A673 (cell line): ENCODE data around the gene BMPR1A. TPM values are rescaled to one million over a fixed set of nuclear protein-coding genes. Genes with fewer than 3 reads are reported as not detected.

Experiments used
- BruUV-seq: library from RNA; stranded (reverse); fragments of 400-500 nt; replicated peaks from 2 replicates; lab custom pipeline; 2021; lab: Mats Ljungman, UMichigan
- CTCF ChIA-PET: fragments of 300-600 bp; sonication (Branson Sonifier 250); formaldehyde crosslinking; loops from one replicate; lab custom pipeline; 2022; ENCODE audit warnings: antibody characterized with exemption; lab: Charles Lee
- POLR2A ChIA-PET: fragments of 300-600 bp; sonication (Branson Sonifier 250); formaldehyde crosslinking; loops from one replicate; lab custom pipeline; 2022; ENCODE audit warnings: antibody characterized with exemption; ENCODE audit not compliant: low non-redundant PET; lab: Charles Lee
- DNase-seq: peaks from one replicate; pipeline ENCODE4 v3.0.0-alpha.2; 2015; ENCODE audit warnings: low spot score
- H3K27ac ChIP-seq: fragments of 200-600 bp; sonication (generic); 2 replicates; pipeline ENCODE4 v1.5.1; 2016; ENCODE audit warnings: mixed run types, low read depth, mild to moderate bottlenecking, mixed read lengths, antibody characterized with exemption, low read length; ENCODE audit not compliant: poor library complexity, severe bottlenecking
- H3K27me3 ChIP-seq: fragments of 200-600 bp; sonication (generic); replicated peaks from 2 replicates; pipeline ENCODE4 v1.6.1; 2017; ENCODE audit warnings: mixed run types, low read depth, mild to moderate bottlenecking, mixed read lengths, antibody characterized with exemption, low read length; ENCODE audit not compliant: insufficient read depth, poor library complexity
- H3K36me3 ChIP-seq: fragments of 200-600 bp; sonication (generic); 2 replicates; pipeline ENCODE4 v1.6.1; 2016; ENCODE audit warnings: mixed run types, mild to moderate bottlenecking, mixed read lengths, antibody characterized with exemption, low read length; ENCODE audit not compliant: insufficient read depth, poor library complexity, severe bottlenecking
- H3K4me1 ChIP-seq: fragments of 200-600 bp; sonication (generic); 2 replicates; pipeline ENCODE4 v1.6.1; 2017; ENCODE audit warnings: mixed run types, mild to moderate bottlenecking, mixed read lengths, antibody characterized with exemption, low read length; ENCODE audit not compliant: insufficient read depth, poor library complexity, severe bottlenecking
- H3K4me3 ChIP-seq: fragments of 200-600 bp; sonication (generic); 2 replicates; pipeline ENCODE4 v1.5.1; 2016; ENCODE audit warnings: low read depth, mixed run types, mild to moderate bottlenecking, mixed read lengths, low read length; ENCODE audit not compliant: poor library complexity, severe bottlenecking
- H3K9me3 ChIP-seq: fragments of 200-600 bp; sonication (generic); 2 replicates; pipeline ENCODE4 v1.6.1; 2016; ENCODE audit warnings: mixed run types, low read depth, mild to moderate bottlenecking, mixed read lengths, antibody characterized with exemption, low read length; ENCODE audit not compliant: poor library complexity, severe bottlenecking
- EZH2 ChIP-seq: fragments of 200-600 bp; sonication (generic); IDR thresholded peaks from 2 replicates; pipeline ENCODE4 v1.6.1; 2017; ENCODE audit warnings: borderline replicate concordance, low read depth, mild to moderate bottlenecking, mixed read lengths, antibody characterized with exemption, low read length; ENCODE audit not compliant: poor library complexity, severe bottlenecking
- intact Hi-C: fragments of 100-400 bp; cut with micrococcal nuclease; formaldehyde crosslinking; loops from one replicate; pipeline ENCODE4 v1.10.0; 2022; ENCODE audit not compliant: unreplicated experiment
- total RNA-seq: library from RNA; stranded (reverse); gene quantifications from 2 replicates; pipeline ENCODE4 v1.2.3, GENCODE V29; 2021
- TF ChIP-seq, protein P1 (sequence below): fragments of 300-800, 200-600 bp; sonication (generic); conservative IDR thresholded peaks from 2 replicates; pipeline ENCODE4 v1.5.1; 2017; ENCODE audit warnings: low read depth, mild to moderate bottlenecking, antibody characterized with exemption, low read length, moderate library complexity, mixed read lengths

BMPR1A gene
- total RNA-seq, 1 experiment from 2014 or later, result 136 TPM

DNA sequence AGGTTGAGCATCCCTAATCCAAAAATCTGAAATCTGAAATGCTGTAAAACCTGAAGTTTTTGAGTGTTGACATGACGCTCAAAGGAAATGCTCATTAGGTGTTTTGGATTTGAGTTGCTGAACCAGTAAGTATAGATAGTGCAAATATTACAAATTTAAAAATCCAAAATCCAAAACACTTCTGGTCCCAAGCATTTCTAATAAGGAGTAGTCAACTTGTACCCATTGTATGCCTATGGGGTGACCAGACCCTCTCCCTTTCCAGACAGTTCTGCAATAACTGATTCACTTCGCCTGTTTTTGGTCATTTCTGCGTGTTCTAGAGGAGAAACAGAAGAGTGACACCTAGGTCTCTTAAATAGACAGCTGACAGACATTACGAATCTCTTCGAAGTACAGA, 110.7 kb downstream of the BMPR1A start:
- intact Hi-C loops, result no loop called here
- no peak for TF ChIP-seq EZH2
- TF ChIP-seq, protein P1, sequence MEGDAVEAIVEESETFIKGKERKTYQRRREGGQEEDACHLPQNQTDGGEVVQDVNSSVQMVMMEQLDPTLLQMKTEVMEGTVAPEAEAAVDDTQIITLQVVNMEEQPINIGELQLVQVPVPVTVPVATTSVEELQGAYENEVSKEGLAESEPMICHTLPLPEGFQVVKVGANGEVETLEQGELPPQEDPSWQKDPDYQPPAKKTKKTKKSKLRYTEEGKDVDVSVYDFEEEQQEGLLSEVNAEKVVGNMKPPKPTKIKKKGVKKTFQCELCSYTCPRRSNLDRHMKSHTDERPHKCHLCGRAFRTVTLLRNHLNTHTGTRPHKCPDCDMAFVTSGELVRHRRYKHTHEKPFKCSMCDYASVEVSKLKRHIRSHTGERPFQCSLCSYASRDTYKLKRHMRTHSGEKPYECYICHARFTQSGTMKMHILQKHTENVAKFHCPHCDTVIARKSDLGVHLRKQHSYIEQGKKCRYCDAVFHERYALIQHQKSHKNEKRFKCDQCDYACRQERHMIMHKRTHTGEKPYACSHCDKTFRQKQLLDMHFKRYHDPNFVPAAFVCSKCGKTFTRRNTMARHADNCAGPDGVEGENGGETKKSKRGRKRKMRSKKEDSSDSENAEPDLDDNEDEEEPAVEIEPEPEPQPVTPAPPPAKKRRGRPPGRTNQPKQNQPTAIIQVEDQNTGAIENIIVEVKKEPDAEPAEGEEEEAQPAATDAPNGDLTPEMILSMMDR, result no peak
- peak overlapping the region; percentile 78 for H3K27ac ChIP-seq
- ChIA-PET POLR2A (no interaction called here), CTCF (no interaction called here)
- no peaks in the 10 kb centered on the region for H3K36me3 ChIP-seq
- DNase-seq, result no peak
- no TSS peak for BruUV-seq
- peaks cover 73% of the 10 kb centered on the region for H3K4me1 ChIP-seq
- H3K4me3 ChIP-seq, result no peak overlapping the region
- H3K9me3 ChIP-seq, result no peaks in the 10 kb centered on the region
- H3K27me3 ChIP-seq, result no peaks in the 10 kb centered on the region

- H3K36me3 ChIP-seq, result no peaks in the 10 kb centered on the region
- no TSS peak for BruUV-seq
- H3K27ac ChIP-seq, result peak overlapping the region; percentile 78
- intact Hi-C loops, result no loop called here
- H3K4me3 ChIP-seq, result peak overlapping the region; percentile 20
- POLR2A ChIA-PET, result no interaction called here
- DNase-seq, result peak; percentile 92
- CTCF ChIA-PET, result interaction anchor here (0.6 kb wide), 1 partner anchor 72 kb away, joined by 5 read pairs; no protein-coding TSS in a partner anchor
- TF ChIP-seq EZH2, result no peak
- TF ChIP-seq, protein P1, result no peak
- H3K4me1 ChIP-seq, result peaks cover 73% of the 10 kb centered on the region
- no peaks in the 10 kb centered on the region for H3K27me3 ChIP-seq
- no peaks in the 10 kb centered on the region for H3K9me3 ChIP-seq
Measured at GRCh38 chr10:86868353-86868752, 111.9 kb downstream of the BMPR1A start.

GRCh38 chr10:86870679-86871078, 114.3 kb downstream of the BMPR1A start:
- no peaks in the 10 kb centered on the region for H3K27me3 ChIP-seq
- H3K9me3 ChIP-seq, result no peaks in the 10 kb centered on the region
- CTCF ChIA-PET, result no interaction called here
- POLR2A ChIA-PET, result no interaction called here
- no TSS peak for BruUV-seq
- TF ChIP-seq, protein P1, result no peak
- no peak for TF ChIP-seq EZH2
- H3K4me1 ChIP-seq, result peaks cover 78% of the 10 kb centered on the region
- intact Hi-C loops, result no loop called here
- no peak overlapping the region for H3K4me3 ChIP-seq
- H3K27ac ChIP-seq, result peak overlapping the region; percentile 39
- peaks cover under 1% of the 10 kb centered on the region for H3K36me3 ChIP-seq
- no peak for DNase-seq
